Measurements from ENCODE around the gene FCER2.
"Not testable (repeated sequence)": the region's sequence is repeated elsewhere in the genome, so short reads cannot be mapped to it uniquely, and the experiment has no call there.

The FCER2 gene, protein sequence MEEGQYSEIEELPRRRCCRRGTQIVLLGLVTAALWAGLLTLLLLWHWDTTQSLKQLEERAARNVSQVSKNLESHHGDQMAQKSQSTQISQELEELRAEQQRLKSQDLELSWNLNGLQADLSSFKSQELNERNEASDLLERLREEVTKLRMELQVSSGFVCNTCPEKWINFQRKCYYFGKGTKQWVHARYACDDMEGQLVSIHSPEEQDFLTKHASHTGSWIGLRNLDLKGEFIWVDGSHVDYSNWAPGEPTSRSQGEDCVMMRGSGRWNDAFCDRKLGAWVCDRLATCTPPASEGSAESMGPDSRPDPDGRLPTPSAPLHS

DNA sequence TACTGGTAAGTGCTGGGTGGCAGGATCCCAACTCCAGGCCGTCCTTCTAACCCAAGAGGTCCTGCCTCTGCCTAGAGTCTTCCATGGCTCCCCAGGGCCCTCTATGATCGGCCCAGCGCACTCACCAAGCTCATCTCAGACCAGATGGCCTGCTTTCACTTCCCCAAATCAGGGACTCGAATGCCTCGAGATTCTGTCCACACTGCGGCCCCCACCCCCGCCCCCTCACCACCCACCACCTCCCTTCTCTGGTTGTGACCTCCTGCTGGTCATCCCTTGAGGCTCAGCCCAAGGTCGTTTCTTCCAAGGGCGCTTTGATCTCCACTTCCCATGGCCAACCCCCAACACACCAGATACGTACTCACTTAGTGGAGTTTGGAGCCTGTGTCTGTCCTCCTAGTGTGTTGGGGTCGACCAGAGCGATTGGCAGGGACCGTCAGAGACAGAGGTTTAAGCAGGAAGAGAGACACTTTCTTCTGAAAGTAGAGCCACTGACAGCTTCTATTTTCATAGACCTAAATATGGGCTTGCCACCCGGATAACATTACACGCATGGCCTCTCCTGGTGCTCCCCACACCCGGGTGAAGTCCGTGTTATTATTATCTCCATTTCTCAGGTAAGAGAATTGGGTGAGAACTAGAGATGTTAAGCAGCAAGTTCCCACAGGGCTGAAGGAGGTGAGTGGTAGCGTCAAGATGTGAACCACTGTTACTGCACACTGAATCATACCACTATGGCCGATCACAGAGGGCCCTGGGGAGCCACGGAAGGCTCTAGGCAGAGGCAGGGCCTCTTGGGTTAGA, at the start of gene FCER2:
FCER2 (minus strand) TSS at position 478 of the 804 bp plus-strand sequence. CDS start 2,371 bp downstream, outside the sequence.
- Histone ChIP-seq H3K9me3 (ENCODE audit: control insufficient read depth in 1 of 2, low read length in 2 of 2) (no peaks in the 10 kb centered on the region), H3K27ac (ENCODE audit: low read length) (no peak within 1 kb of the TSS), H3K4me1 (ENCODE audit: control insufficient read depth in 1 of 2, insufficient read depth in 2 of 2, low read length in 2 of 2) (no peaks in the 10 kb centered on the region), H3K27me3 (ENCODE audit: low read depth, low read length) (peaks cover 6% of the 10 kb centered on the region), H3K4me3 (ENCODE audit: low read depth in 1 of 2, low read length in 2 of 2) (no peak within 1 kb of the TSS), H3K36me3 (ENCODE audit: control insufficient read depth in 1 of 2, insufficient read depth in 2 of 2, low read length in 2 of 2) (no peaks in the 10 kb centered on the region)

DNA sequence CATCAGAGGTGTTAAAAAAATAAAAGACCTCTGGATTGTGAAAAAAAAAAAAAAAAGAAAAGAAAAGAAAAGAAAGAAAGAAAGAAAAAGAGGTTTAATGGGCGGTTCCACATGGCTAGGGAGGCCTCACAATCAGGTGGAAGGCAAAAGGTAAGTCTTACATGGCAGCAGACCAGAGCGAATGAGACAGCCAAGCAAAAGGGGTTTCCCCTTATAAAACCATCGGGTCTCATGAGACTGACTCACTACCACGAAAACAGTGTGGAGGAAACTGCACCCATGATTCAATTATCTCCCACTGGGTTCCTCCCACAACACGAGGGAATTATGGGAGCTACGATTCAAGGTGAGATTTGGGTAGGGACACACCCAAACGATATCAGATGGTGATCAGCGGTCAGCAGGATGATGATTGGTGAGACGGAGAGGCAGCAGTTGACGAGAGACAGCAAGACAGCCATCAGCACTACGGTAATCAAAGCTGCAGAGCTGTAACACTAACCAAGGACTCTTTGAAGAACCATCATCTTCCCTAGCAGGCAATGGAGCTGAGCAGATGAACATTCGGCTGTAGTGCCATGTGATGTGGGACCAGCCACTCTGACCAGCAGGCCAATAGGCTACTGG, 49.3 kb upstream of the FCER2 start:
- no peaks in the 10 kb centered on the region for H3K4me1 ChIP-seq (ENCODE audit: control insufficient read depth in 1 of 2, insufficient read depth in 2 of 2, low read length in 2 of 2)
- H3K36me3 ChIP-seq (ENCODE audit: control insufficient read depth in 1 of 2, insufficient read depth in 2 of 2, low read length in 2 of 2), result no peaks in the 10 kb centered on the region
- H3K4me3 ChIP-seq (ENCODE audit: low read depth in 1 of 2, low read length in 2 of 2), result no peak overlapping the region
- peaks cover 0 to 7% of the 10 kb centered on the region in 2 donors for H3K9me3 ChIP-seq (ENCODE audit: control insufficient read depth in 1 of 2, low read length in 2 of 2)
- H3K27me3 ChIP-seq (ENCODE audit: low read depth, low read length), result no peaks in the 10 kb centered on the region
- H3K27ac ChIP-seq (ENCODE audit: low read length), result no peak overlapping the region

DNA sequence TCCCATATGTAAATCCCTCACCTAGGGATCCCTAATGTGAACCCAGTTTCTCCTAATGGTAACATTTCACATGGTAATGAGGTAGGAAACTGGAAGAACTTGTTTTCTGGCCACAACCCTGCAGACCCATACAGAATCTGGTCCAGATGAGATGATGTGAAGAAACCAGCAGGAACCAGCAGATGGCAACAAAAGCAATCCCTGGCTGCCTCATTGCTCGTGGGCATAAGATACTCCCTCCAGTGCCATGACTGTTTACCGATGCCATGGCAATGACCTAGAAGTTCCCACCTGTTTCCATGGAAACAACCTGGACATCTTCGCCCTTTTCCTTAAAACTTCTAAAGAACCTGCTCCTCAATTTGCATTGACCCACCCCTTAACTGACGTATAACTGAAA, 46.8 kb upstream of the FCER2 start:
- Histone ChIP-seq H3K27me3 (ENCODE audit: low read depth, low read length) (no peaks in the 10 kb centered on the region), H3K27ac (ENCODE audit: low read length) (no peak overlapping the region), H3K9me3 (ENCODE audit: control insufficient read depth in 1 of 2, low read length in 2 of 2) (no peaks in the 10 kb centered on the region), H3K4me3 (ENCODE audit: low read depth in 1 of 2, low read length in 2 of 2) (no peak overlapping the region), H3K4me1 (ENCODE audit: control insufficient read depth in 1 of 2, insufficient read depth in 2 of 2, low read length in 2 of 2) (no peaks in the 10 kb centered on the region), H3K36me3 (ENCODE audit: control insufficient read depth in 1 of 2, insufficient read depth in 2 of 2, low read length in 2 of 2) (no peaks in the 10 kb centered on the region)

DNA sequence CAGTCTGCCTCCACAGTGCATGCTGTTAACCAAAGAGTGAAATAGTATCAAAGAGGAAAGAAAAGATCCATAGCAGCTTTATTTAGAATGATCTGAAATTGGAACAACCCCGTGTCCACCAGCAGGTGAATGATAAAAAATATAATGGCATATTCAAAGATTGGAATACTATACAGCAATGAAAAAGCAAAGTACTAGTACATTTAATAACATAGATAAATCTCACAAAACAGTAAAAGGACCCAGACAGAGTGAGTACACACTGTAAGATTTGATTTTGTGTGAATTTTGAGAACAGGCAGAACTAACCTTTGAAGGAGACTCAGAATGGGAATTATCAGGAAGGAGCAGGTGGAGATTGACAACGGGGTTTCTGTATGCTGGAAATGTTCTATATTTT, 46.2 kb upstream of the FCER2 start:
- Histone ChIP-seq H3K4me1 (ENCODE audit: control insufficient read depth in 1 of 2, insufficient read depth in 2 of 2, low read length in 2 of 2) (no peaks in the 10 kb centered on the region), H3K27ac (ENCODE audit: low read length) (no peak overlapping the region), H3K9me3 (ENCODE audit: control insufficient read depth in 1 of 2, low read length in 2 of 2) (no peaks in the 10 kb centered on the region), H3K36me3 (ENCODE audit: control insufficient read depth in 1 of 2, insufficient read depth in 2 of 2, low read length in 2 of 2) (no peaks in the 10 kb centered on the region), H3K4me3 (ENCODE audit: low read depth in 1 of 2, low read length in 2 of 2) (no peak overlapping the region), H3K27me3 (ENCODE audit: low read depth, low read length) (no peaks in the 10 kb centered on the region)

DNA sequence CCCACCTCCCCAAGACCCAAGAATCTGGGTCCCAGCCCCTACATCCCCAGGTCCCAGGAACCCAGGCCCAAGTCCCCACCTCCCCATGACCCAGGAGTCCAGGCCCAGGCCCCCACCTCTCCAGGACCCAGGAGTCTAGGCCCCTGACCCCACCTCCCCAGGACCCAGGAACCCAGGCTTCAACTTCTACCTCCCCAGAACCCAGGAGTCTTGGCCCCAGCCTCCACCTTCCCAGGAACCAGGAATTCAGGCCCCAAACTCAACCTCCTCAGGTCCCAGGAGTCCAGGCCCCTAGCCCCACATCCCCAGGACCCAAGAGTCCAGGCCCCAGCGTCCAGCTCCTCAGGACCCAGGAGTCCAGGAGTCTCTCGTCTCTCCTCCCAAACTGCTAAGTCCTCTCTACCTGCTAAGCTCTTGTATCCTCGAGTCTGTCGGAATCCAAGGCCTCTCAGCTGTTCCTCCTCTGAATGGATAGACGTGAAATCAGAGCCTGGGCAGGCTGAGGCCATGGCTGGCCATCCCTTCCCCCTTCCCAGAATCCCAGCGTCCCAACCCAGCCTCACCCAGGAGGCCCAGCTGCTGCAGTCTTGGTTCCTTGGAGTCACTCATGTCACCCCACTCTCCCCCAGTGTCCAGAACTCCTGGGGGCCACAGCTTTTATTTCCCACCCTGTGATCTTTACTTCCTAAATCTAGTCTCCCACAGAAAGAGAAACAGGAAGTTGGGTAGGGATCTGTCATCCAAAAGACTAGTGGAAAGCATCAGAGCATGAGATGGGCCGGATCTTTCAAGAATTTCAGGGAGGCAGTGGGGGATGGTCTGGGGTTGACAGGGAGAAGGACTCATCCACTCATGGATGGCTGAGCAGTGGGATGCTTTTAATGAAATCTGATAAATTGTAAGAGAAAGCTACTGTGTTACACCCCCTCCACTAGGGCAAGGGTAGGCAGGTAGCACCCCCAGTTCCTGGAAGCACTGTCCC, 45.3 kb upstream of the FCER2 start, which contains the start of gene CD209:
CD209 (minus strand) TSS at position 632 of the 982 bp plus-strand sequence; CDS start at position 609, 23 bp downstream.
- Histone ChIP-seq H3K4me3 (ENCODE audit: low read depth in 1 of 2, low read length in 2 of 2) (no peak within 1 kb of the TSS), H3K27ac (ENCODE audit: low read length) (no peak within 1 kb of the TSS), H3K36me3 (ENCODE audit: control insufficient read depth in 1 of 2, insufficient read depth in 2 of 2, low read length in 2 of 2) (no peaks in the 10 kb centered on the region), H3K4me1 (ENCODE audit: control insufficient read depth in 1 of 2, insufficient read depth in 2 of 2, low read length in 2 of 2) (no peaks in the 10 kb centered on the region), H3K27me3 (ENCODE audit: low read depth, low read length) (no peaks in the 10 kb centered on the region), H3K9me3 (ENCODE audit: control insufficient read depth in 1 of 2, low read length in 2 of 2) (no peaks in the 10 kb centered on the region)

DNA sequence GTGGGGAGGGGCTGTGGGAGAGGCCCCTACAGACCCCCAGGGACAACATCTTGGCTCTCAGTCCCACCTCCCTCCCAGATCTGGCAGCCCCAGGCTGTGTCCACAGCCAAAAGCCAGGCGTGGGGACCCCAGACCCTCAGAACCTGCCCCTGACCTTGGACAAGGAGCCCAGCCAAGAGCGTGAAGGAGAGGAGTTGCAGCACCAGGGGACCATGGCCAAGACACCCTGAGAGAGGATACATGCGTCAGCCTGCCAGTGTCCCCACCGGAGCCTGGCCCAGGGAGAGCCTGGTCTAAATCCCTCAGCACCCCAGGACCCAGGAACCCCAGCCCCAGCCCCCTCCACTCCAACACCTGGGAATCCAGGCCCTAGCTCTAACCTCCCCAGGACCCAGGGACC, 44.4 kb upstream of the FCER2 start:
- not testable (repeated sequence) for H3K36me3 ChIP-seq (ENCODE audit: control insufficient read depth in 1 of 2, insufficient read depth in 2 of 2, low read length in 2 of 2); H3K9me3 ChIP-seq (ENCODE audit: control insufficient read depth in 1 of 2, low read length in 2 of 2); H3K27ac ChIP-seq (ENCODE audit: low read length); H3K27me3 ChIP-seq (ENCODE audit: low read depth, low read length); H3K4me1 ChIP-seq (ENCODE audit: control insufficient read depth in 1 of 2, insufficient read depth in 2 of 2, low read length in 2 of 2); H3K4me3 ChIP-seq (ENCODE audit: low read depth in 1 of 2, low read length in 2 of 2)

DNA sequence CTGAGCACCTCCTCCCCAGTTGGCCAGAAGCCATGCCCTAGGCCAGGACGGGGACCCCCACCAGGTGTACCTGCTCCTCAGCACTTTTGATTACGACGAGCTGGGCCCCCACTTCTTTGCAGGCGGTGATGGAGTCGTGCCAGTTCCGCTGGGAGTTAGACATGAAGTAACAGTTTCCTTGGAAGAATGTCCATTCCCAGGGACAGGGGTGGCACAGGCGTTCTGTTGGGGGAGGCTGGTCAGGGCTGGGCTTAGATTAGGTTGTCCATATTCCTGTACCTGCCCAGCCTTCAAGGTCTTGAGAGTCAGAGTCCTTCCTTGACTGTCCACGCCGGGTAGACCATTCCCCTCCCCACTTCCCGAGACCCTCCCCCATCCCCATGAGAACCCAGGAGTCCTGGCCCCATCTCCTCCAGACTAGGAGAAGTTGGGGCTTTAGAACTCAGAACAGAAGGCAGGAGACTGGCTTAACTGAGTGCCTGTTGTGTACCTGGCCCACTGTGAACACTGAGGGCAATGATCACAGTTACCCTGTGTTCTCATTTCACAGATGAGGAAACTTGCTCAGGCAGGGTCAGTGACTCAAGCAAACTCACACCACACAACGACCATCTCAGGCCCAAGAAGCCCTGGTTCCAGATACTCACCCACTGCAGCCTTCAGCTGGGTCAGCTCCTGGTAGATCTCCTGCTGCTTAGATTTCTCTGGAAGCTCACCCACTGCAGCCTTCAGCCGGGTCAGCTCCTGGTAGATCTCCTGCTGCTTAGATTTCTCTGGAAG, 43.1 kb upstream of the FCER2 start:
- Histone ChIP-seq H3K27me3 (ENCODE audit: low read depth, low read length) (no peaks in the 10 kb centered on the region), H3K9me3 (ENCODE audit: control insufficient read depth in 1 of 2, low read length in 2 of 2) (no peaks in the 10 kb centered on the region), H3K4me3 (ENCODE audit: low read depth in 1 of 2, low read length in 2 of 2) (no peak overlapping the region), H3K36me3 (ENCODE audit: control insufficient read depth in 1 of 2, insufficient read depth in 2 of 2, low read length in 2 of 2) (no peaks in the 10 kb centered on the region), H3K4me1 (ENCODE audit: control insufficient read depth in 1 of 2, insufficient read depth in 2 of 2, low read length in 2 of 2) (no peaks in the 10 kb centered on the region), H3K27ac (ENCODE audit: low read length) (no peak overlapping the region)

DNA sequence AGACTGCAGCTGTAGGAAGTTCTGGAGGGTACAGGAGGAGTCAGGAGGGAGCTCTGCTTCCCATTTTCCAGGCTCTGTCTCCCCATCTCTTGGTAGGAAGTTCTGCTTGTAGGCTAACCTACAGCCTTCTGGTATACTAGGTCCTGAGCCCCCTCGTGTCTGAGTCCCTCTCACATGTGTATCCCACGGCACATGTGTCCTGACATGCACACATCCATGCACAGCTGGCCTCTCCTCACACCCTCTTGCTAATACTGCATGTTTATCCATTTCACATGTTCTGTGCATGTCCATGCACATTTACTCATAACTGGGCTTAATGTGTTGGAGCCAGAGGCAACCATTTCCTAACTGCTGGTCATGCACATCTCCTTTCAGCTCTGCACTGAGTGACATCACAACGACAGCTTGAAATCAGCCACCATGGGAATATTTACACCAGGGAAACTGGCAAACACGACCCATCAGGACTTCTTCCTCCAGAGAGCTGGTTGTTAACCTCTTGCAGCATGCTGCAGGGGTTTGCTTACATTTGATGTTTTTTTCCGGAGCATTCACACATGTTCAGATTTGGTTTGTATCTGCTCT, 42.4 kb upstream of the FCER2 start:
- Histone ChIP-seq H3K9me3 (ENCODE audit: control insufficient read depth in 1 of 2, low read length in 2 of 2) (no peaks in the 10 kb centered on the region), H3K4me1 (ENCODE audit: control insufficient read depth in 1 of 2, insufficient read depth in 2 of 2, low read length in 2 of 2) (no peaks in the 10 kb centered on the region), H3K4me3 (ENCODE audit: low read depth in 1 of 2, low read length in 2 of 2) (no peak overlapping the region), H3K36me3 (ENCODE audit: control insufficient read depth in 1 of 2, insufficient read depth in 2 of 2, low read length in 2 of 2) (no peaks in the 10 kb centered on the region), H3K27ac (ENCODE audit: low read length) (no peak overlapping the region), H3K27me3 (ENCODE audit: low read depth, low read length) (no peaks in the 10 kb centered on the region)

DNA sequence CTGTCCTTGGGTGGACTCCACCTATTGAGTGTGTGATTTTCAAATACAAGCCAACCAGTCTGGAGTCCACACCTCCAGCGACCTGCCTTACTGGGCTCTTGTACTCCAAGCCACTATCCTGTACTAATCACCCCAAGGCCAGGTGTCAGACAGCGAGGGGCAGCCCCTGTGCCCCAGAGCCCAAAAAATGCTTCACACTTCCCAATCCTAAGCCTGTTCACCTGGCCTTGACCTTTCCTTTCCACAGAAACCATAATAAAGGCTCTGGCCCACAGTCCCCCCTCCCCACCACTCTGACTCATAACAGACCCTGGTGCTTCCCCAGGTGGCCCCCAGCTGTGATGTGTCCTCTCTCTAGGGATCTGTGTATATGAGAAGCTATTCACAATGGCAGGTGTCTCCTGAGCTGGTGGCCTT, 41.5 kb upstream of the FCER2 start:
- Histone ChIP-seq H3K9me3 (ENCODE audit: control insufficient read depth in 1 of 2, low read length in 2 of 2) (no peaks in the 10 kb centered on the region), H3K36me3 (ENCODE audit: control insufficient read depth in 1 of 2, insufficient read depth in 2 of 2, low read length in 2 of 2) (no peaks in the 10 kb centered on the region), H3K4me1 (ENCODE audit: control insufficient read depth in 1 of 2, insufficient read depth in 2 of 2, low read length in 2 of 2) (no peaks in the 10 kb centered on the region), H3K27me3 (ENCODE audit: low read depth, low read length) (no peaks in the 10 kb centered on the region), H3K27ac (ENCODE audit: low read length) (no peak overlapping the region), H3K4me3 (ENCODE audit: low read depth in 1 of 2, low read length in 2 of 2) (no peak overlapping the region)

DNA sequence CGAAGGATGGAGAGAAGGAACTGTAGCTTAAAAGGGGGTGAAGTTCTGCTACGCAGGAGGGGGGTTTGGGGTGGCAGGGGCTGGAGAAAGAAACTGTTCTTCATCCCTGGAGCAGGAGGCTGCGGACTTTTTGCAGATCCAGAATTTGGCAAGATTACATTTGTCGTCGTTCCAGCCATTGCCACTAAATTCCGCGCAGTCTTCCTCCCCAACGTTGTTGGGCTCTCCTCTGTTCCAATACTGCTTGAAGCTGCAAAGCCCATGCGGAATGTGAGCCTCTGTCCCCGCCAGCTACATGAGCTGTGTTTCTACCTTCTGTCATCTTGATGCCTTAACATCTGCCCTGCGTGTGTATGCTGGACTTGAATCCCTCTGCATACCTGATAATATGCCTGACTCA, 41.1 kb upstream of the FCER2 start:
- no peaks in the 10 kb centered on the region for H3K27me3 ChIP-seq (ENCODE audit: low read depth, low read length)
- no peaks in the 10 kb centered on the region for H3K9me3 ChIP-seq (ENCODE audit: control insufficient read depth in 1 of 2, low read length in 2 of 2)
- H3K4me3 ChIP-seq (ENCODE audit: low read depth in 1 of 2, low read length in 2 of 2), result no peak overlapping the region
- H3K27ac ChIP-seq (ENCODE audit: low read length), result no peak overlapping the region
- H3K4me1 ChIP-seq (ENCODE audit: control insufficient read depth in 1 of 2, insufficient read depth in 2 of 2, low read length in 2 of 2), result no peaks in the 10 kb centered on the region
- no peaks in the 10 kb centered on the region for H3K36me3 ChIP-seq (ENCODE audit: control insufficient read depth in 1 of 2, insufficient read depth in 2 of 2, low read length in 2 of 2)

All from muscle layer of duodenum (tissue), 2 donors.